ENCODE data around the gene PAOX.

Gene PAOX

DNA sequence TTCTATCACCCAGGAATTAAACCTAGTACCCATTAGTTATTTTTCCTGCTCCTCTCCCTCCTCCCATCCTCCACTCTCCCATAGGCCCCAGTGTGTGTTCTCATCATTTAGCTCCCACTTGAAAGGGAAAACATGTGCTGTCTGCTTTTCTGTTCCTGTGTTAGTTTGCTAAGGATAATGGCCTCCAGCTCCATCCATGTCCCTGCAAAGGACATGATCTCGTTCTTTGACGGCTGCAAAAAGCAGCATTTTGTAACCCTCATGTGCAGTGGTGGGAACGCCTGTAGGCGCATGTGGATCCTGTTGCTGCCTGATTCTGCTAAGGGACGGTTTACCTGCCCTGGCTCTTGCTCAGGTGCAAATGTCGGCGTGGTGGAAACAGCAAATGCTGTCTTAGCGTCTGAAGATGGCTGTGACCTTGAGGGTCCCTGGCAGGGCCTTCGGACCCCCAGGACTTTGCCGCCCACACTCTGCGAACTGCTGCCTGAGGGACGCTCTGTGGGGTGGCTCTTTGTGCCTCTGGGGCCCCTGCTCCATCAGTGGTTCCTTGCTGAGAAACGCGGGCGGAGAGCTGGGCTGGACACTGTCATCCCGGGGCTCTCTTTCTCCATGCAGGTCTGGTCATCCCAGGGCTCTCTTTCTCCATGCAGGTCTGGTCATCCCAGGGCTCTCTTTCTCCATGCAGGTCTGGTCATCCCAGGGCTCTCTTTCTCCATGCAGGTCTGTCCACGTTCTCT lies 9.3 kb downstream of the PAOX start:
- no peak for DNase-seq

DNA sequence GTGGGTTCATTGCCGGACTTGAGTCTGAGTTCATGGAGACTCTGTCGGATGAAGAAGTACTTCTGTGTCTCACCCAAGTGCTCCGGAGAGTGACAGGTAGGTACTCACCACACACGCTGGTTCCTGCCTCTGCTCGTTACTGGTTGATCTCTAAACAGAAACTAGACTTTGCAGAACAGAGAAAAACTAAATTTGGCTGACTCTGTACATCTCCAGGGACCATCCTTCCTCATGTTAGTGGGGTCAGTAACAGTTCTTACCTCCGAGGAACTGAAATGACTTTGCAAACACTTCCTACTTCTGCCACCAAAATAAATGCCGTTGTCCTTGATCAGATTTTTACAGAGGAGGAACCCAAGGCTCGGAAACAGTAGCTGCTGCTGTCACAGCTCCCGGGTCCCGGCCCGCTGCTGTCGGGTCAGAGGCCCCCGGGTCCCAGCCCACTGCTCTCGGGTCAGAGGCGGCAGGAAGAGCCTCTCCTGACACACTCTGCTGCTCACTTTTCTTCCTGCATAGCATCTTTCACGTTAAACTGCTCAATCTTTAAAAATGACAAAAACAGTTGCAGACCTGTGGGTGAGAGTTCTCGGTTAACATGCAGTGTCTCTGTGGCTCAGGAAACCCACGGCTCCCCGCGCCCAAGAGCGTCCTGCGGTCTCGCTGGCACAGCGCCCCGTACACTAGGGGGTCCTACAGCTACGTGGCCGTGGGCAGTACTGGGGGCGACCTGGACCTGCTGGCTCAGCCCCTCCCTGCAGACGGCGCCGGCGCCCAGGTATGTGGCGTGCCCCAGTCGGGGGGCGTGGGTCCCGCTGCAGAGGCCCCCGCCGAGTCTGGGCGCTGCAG lies 10.1 kb downstream of the PAOX start:
- DNase-seq = no peak

DNA sequence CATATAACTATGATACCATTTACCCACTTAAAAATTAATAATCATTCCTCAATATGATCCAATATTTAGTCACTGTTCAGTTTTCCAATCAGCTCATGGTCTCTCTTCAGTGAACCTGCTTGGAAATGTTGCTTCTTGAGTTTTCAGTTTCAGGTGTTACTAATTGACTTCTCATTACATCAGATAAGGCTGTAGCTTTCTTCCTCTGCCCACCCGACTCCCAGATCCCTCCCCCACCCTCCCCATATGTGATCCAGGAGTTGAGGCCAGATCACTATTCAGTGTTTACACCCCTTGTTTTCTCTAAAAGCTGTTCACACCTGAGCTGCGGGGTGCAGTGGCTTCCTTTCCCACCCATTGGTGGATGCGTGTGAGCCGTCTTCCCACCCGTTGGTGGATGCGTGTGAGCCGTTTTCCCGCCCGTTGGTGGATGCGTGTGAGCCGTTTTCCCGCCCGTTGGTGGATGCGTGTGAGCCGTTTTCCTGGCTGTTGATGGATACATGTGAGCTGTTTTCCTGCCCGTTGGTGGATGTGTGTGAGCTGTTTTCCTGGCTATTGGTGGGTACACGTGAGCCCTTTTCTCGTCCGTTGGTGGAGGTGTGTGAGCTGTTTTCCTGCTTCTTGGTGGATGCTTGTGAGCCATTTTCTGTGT lies 11.7 kb downstream of the PAOX start:
- no peak for DNase-seq

DNA sequence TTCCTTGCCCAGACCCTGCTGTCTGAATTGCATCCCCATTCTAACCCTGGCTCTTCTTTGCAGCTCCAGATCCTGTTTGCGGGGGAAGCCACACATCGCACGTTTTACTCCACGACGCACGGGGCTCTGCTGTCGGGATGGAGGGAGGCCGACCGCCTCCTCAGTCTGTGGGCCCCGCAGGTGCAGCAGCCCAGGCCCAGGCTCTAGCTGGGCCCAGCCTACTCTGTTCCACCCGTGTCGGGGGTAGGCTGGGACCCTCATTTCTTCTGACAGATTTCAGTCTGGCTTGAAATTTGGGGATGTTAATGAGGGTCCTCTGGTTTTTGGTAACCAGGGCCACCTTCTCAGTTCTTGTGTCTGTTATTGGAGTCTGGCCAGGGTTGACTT lies 12.2 kb downstream of the PAOX start:
- no peak for DNase-seq

DNA sequence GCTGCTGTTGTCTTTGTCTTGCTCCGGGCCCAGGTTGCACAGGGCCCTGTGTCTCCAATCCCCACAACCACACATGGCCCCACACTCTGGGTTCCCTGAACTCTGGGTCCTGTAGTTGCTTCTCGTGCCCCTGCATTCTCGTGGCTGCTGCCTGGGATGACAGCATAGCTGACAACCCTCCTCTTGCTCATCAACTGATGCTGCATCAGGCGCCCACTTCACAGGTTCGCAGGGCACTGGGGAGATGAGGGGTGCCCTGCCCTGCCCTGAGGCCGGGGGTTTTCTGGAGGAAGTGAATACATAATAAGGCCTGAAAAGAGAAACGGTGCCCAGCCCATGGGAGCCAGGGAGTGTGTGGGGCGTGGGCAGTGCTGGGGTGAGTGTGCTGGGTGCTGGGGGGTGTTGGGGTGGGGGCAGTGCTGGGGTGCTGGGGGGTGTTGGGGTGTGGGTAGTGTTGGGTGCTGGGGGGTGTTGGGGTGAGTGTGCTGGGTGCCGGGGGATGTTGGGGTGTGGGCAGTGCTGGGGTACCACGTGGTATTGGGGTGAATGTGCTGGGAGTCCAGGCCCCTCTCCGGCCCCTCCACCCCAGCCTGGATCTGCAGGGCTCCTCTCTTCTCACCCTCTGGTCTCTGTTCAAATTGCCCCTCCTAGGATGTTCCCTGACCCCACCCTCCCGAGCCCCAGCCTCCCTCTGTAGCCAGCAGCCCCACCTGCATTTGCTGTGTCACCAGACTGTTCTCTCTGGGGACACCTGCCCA lies 12.9 kb downstream of the PAOX start:
- DNase-seq = no peak

DNA sequence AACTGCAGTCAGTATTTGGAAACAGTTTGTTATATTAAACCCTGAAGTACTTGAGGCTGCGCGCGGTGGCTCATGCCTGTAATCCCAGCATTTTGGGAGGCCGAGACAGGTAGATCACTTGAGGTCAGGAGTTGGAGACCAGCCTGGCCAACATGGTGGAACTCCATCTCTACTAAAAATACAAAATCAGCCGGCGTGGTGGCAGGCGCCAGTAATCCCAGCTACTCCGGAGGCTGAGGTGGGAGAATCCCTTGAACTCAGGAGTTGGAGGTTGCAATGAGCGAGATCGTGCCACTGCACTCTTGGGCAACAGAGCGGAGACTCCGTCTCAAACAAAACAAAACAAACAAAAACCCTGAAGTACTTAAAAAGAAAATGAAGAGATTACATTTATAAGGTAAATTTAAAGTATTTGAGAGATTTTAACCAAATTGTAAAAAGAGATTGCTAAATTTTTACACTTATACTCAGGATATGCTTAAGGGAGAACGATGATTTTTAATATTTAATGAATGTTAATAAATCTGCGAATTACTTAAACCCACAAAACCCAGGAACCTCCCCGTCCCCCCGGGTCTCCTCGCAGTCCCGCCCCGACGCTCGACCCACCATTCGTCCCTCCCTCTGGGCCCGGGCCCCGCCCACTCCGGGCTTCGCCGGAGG lies 14.5 kb downstream of the PAOX start:
- no peak for DNase-seq

DNA sequence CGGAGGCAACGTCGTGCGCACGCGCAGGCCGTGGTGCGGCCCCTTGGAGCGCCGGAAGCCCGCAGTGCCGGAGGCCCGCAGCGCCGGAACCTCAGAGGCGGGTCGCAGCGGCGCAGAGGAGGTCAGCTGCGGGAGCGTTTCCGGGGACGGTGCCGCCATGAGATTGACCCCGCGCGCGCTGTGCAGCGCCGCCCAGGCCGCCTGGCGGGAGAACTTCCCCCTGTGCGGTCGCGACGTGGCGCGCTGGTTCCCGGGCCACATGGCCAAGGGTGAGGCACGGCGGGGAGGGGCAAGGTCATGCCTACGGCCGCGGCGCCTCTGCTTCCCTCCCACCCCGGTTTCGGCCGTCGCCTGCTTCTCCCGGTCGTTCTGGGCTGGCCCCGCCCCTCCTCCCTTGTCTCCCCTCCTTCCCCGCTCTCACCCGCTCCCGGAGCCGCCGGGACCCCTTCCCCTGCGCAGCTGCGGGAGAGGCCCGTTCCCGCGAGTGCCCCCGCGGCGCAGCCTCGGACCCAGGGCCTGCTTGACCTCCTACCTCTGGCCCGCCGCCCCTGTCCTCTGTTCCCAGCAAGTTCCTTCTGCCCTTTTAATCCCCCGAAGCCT lies 15.1 kb downstream of the PAOX start, which contains the start of gene MTG1:
TSS of gene MTG1 (plus strand) at position 94 of the 600 bp plus-strand sequence. CDS start at position 158, 64 bp downstream.
- peak; percentile 38 to 74 for DNase-seq

DNA sequence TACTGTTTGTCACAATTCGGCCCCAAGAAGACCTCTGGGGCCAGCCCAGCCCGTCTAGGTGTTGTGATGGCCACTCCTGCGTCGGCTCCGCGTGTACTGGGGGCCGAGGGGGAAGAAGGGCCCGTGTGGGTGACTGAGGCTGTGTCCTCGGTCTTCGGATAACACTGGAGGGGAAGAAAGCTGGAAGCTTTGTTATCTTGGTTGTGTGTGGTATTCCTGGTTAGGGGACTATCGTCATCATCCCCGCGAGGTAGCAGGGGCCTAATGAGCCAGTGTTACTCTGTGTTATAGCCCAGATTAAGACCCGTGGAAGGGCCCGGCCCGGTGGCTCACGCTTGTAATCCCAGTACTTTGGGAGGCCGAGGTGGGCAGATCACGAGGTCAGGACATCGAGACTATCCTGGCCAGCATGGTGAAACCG lies 15.7 kb downstream of the PAOX start:
- no peak for DNase-seq

DNA sequence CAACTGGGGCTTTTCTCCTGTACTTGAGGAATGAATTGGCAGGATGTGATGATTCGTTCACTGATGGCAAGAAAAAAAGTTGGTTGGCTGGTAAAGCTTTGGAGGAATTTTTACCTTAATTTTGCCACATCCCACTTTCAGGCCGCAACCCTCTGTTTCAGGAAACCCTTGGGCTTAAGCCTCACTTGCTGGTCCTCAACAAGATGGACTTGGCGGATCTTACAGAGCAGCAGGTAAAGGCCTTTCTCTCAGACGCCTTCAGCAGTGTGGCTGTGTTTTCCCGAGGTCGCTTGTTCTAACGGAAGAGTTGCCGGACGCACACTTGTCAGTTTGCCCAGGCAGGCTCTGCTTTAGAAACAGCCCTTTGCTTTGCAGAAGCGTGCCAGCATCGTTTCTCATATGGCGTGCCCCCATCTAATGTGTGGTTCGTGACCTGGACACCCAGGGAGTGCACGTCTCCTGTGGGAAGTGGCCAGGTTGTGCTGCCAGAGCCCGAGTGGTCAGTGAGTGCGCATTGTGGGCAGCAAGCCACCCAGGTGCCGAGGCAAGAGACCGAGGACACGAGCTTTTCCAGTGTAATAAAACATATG lies 17.1 kb downstream of the PAOX start:
- DNase-seq = no peak

DNA sequence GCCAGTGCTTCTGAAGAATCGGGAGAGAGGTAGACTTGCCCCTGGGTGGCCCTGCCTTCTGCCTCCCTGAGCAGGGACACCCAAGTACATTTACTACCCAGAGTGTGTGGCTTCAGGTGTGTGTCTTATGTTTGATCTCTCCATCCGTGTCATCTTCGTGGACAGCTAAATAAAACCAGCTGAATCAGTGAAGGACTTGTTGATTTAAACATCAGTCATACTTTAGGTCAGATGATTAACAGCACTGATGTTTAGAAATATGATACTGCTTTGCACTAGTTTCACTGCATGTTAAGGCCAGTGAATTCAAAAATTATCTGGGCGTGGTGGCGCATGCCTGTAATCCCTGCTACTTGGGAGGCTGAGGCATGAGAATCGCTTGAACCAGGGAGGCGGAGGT lies 18.9 kb downstream of the PAOX start:
- no peak for DNase-seq

DNA sequence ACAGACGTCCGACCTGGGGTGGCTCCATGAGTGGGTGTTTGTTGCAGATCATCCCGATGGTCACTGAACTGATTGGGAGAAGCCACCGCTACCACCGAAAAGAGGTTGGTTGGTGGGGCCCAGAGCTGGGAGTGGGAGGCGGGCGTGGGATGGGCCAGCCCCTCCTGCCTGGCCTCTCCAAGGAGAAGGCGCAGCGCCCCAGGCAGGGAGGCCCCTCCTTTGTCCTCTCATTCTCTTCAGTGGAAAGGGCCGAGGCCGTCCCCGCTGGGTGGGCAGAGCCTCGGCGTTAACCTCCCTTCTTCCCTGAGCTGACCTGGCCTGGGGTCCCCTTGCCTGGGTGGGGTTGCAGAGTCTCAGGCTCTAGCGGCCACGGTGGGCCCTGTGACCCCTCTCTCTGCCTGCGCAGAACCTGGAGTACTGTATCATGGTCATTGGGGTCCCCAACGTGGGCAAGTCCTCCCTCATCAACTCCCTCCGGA lies 20.1 kb downstream of the PAOX start:
- DNase-seq = no peak

DNA sequence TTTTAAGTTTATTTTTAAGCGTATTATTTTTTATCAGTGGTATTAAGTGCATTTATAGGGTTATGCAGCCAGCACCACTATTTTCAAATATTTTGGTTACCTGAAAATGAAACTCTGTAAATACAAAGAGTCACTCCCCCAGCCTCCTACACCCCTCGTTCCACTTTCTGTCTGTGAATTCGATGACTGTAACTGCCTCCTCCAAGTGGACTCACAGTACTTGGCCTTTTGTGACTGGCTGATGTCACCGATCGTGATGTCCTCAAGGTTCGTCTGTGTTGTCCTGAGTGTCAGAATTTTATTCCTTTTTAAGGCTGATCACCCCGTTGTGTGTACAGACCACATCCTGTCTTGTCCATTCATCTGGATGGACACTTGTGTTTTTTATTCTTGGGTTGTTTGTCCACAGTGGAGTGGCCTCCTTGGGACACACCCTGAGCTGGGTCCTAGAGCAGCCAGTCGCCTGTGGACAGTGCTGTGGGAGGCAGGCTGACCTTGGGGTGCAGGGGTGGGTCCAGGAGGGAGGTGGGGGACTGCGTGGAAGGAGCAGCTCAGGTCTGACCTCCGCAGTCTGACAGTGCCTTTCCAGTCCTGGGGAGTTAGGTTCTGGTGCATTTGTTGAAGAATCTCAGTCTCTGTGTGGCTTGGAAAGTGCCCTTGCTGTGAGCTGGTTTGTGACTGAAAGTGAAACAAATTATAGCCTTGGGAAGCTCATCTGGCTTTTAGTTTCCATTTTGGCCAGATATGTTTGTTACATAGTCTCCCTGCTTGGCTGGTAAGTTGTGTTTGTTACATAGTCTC lies 21.8 kb downstream of the PAOX start:
- no peak for DNase-seq

DNA sequence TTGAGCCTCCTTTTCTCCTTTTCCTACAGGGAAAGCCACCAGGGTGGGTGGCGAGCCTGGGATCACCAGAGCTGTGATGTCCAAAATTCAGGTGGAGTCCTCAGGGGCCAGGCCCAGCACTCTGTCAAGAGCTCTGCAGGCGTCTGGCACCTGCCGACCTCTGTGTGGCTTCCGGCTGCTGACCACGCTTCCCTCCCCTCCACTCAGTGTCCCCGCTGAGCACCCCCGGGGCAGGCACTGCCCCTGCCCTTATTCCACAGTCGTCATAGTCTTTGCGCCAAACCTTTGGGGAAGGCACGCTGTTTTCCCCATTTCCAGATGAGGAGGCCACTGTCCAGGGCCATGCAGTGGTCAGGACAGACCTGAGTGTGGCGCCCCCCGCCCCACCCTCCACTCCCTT lies 22.4 kb downstream of the PAOX start:
- DNase-seq = no peak

DNA sequence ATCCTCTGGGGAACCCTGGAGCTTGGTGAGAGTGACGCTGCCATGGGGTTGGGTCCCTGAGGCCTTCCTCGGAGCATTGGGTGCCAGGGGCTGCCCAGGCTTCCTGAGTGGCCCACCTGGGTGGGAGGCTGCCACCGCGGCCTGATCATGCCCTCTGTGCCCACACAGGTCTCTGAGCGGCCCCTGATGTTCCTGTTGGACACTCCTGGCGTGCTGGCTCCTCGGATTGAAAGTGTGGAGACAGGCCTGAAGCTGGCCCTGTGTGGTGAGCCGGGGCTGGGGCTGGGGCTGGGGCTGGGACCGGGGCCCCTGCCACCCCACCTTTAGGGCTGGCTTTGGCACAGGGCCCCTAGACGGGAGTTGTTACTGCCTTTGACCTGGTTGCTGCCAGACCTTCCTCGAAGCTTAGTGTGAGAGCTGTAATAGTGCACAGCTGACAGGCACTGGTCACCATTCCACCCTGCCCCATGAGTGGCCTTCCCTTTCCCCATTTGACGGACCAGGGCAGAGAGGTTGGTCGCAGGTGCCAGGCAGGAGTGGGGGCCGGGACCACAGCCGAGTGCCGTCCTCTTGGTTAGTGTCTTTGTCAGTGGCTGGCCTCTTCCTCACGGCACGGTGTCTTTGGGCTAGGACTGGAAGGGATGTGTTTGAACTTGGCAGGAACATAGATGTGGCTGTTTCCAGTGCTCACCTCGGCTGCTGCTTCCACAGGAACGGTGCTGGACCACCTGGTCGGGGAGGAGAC lies 23.1 kb downstream of the PAOX start:
- DNase-seq = no peak

DNA sequence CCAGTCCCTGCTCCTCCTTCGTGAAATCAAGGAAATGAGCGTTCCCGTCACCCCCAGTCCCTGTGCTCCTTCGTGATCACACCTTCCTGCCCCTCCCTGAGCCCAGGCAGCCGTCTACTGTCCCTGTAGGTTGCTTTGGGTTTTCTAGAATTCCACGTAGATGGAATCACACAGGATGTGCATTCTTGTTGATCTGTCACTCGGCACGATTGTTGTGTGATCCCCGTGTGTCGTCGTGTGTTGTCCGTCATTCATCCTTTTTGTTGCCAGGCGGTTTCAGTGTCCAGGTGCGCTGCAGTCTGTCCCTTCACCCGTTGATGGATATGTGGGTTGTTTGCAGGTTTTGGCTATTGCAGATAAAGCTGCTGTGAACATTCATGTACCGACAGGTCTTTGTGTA lies 24.3 kb downstream of the PAOX start:
- no peak for DNase-seq

DNA sequence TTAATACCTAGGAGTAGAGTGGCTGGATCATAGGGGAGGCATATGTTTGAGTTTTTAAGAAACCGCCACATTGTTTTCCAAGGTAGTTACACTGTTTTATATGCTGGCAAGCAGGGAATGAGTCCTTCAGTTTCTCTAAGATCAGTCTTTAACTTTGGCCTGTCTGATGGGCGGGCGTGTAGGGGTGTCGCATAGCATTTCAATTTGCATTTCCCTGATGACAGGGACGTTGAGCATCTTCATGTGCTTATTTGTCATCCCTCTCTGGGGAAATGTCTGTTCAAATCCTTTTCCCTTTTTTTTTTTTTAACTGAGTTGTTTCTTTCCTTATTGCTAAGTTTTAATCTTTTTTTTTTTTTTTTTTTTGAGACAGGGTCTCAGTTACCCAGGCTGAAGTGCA lies 24.7 kb downstream of the PAOX start:
- DNase-seq = no peak

DNA sequence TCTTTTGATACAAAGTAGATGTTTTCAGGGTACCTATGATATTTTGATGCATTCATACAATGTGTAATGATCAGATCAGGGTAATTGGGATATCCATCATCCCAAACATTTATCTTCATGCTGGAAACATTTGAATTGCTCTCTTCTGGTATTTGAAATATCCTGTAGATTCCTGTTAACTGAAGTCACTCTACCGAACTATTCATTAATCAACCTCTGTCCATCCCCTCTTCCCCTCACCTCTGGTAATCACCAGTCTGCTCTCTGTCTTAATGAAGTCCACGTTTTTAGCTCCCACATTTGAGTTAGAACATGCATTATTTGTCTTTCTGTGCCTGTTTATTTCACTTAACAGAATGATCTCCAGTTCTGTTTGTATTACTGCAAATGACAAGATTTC lies 26.2 kb downstream of the PAOX start:
- no peak for DNase-seq

DNA sequence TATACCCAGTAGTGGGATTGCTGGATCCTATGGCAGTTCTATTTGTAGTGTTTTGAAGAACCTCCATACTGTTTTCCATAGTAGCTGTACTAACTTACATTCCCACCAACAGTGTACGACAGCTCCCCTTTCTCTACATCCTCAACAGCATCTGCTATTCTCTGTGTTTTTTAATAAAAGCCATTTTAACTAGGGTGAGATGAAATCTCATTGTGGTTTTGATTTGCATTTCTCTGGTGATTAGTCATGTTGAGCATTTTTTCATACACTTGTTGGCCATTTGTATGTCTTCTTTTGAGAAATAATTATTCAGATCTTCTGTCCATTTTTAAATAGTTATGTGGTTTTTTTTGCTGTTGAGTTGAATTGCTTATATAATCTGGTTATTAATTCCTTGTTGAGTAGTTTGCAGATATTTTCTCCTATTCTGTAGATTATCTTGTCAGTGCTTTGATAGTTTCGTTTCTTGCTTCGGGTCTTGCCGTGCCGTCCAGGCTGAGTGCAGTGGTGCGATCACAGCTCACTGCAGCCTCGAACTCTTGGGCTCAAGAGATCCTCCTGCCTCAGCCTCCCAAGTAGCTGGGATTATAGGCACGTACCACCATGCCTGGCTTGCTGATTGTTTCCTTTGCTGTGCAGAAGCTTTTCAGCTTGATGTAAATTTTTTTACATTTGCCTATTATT lies 26.9 kb downstream of the PAOX start:
- no peak for DNase-seq
